ENCODE data around the gene ALDH9A1.
"Not testable (repeated sequence)": the region's sequence is repeated elsewhere in the genome, so short reads cannot be mapped to it uniquely, and the experiment has no call there.

ALDH9A1 gene

DNA sequence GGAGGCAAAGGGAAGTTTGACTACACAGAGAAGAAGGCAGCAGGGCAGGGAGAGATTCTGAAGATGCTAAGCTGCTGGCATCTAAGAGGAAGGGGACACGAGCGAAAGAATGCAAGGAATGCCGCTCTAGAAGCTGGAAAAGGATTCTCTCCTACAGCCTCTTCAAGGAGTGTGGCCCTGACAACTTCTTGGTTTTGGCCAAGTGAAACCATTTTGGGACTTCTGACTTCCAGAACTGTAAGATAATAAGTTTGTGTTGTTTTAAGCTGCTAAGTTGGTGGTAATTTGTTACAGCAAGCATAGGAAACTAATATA lies 38.8 kb downstream of the ALDH9A1 start:
- ChIA-PET POLR2A (no interaction called here), CTCF (no interaction called here)
- no peak for DNase-seq (ENCODE audit: extremely low spot score)
- TF ChIP-seq CTBP1 (IDR thresholded peaks at IDR 0.05; ENCODE audit: borderline replicate concordance) = no peak
- no peak for TF ChIP-seq L3MBTL2 (conservative IDR thresholded peaks at IDR 0.05)
- no peak for TF ChIP-seq FOXM1 (IDR thresholded peaks at IDR 0.05; ENCODE audit: borderline replicate concordance)
- TF ChIP-seq ARNT (IDR thresholded peaks at IDR 0.05) = no peak
- no peak for TF ChIP-seq LEF1 (IDR thresholded peaks at IDR 0.05; ENCODE audit: borderline replicate concordance)
- no peak for TF ChIP-seq SP1 (IDR thresholded peaks at IDR 0.05)
- no peak for TF ChIP-seq ZNF384 (IDR thresholded peaks at IDR 0.05)
- no peak for TF ChIP-seq ELF4 (IDR thresholded peaks at IDR 0.05)
- TF ChIP-seq BHLHE40 (IDR thresholded peaks at IDR 0.05; ENCODE audit: borderline replicate concordance) = no peak
- TF ChIP-seq NFRKB (IDR thresholded peaks at IDR 0.05) = no peak
- TF ChIP-seq SUZ12 (IDR thresholded peaks at IDR 0.05) = no peak
- TF ChIP-seq TARDBP (IDR thresholded peaks at IDR 0.05) = no peak

DNA sequence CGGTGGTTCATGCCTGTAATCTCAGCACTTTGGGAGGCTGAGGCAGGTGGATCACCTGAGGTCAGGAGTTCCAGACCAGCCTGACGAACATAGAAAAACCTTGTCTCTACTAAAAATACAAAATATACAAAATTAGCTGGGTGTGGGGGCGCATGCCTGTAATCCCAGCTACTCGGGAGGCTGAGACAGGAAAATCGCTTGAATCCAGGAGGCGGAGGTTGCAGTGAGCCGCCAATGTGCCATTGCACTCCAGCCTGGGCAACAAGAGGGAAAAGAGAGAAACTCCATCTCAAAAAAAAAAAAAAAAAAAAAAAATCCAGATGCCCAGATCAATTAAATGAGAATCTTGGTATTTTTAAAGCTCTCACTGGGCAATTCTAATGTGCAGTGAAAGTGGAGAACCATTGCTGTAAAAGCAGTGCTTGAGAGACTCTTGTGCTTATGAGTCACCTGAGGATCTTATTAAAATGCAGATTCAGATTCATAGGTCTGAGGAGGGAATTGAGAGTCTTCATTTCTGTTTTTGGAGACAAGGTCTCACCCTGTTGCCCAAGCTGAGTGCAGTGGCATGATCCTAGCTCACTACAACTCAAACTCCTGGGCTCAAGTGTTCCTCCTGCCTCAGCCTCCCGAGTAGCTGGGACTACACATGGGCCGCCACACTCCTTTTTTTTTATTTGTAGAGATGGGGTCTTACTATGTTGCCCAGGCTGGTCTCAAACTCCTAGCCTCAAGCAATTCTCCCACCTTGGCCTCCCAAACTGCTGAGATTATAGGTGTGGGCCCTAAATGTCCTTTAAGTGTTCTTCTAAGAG lies 39.4 kb downstream of the ALDH9A1 start:
- CTCF ChIA-PET; DNase-seq (ENCODE audit: extremely low spot score); POLR2A ChIA-PET: not testable (repeated sequence)

DNA sequence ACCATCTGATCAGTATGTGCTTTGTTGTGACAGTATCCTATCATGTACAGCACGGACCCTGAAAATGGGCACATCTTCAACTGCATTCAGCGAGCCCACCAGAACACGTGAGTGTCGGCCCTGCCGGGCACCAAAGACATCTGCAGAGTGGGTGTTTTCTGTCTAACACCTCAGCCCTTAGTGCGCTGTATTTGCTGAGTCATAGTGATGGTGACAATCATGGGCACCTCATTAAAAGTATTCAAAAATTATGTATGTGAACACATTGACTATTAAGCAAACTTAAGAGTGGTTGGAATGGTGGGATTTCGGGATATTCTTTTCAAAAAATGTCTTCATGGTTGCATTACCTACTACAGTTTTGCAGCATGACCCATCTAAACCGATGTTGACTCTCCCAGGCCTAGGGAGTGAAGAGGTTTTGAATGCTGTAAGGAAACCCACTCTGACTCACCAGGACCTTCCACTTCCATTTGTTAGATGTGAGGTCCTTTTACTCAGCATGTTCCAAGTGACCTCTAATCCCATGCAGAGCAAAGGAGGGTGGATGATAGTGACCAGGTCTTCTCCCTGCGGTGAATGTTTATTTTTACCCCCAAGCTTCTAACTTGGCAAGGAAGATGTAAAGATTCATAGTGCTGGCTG lies 47.3 kb downstream of the ALDH9A1 start:
- no peak for DNase-seq (ENCODE audit: extremely low spot score)
- TF ChIP-seq HDGF (IDR thresholded peaks at IDR 0.05; ENCODE audit: borderline replicate concordance) (no peak), SUZ12 (IDR thresholded peaks at IDR 0.05) (no peak), CTBP1 (IDR thresholded peaks at IDR 0.05; ENCODE audit: borderline replicate concordance) (no peak), ARNT (IDR thresholded peaks at IDR 0.05) (no peak), FOXA1 (IDR thresholded peaks at IDR 0.05) (no peak), BHLHE40 (IDR thresholded peaks at IDR 0.05; ENCODE audit: borderline replicate concordance) (no peak), FOXK2 (IDR thresholded peaks at IDR 0.05) (no peak), SP1 (IDR thresholded peaks at IDR 0.05) (no peak), TARDBP (IDR thresholded peaks at IDR 0.05) (no peak), ELF4 (IDR thresholded peaks at IDR 0.05) (no peak), L3MBTL2 (conservative IDR thresholded peaks at IDR 0.05) (no peak), FOXM1 (IDR thresholded peaks at IDR 0.05; ENCODE audit: borderline replicate concordance) (no peak), LEF1 (IDR thresholded peaks at IDR 0.05; ENCODE audit: borderline replicate concordance) (no peak)
- TF ChIP-seq, protein P1, sequence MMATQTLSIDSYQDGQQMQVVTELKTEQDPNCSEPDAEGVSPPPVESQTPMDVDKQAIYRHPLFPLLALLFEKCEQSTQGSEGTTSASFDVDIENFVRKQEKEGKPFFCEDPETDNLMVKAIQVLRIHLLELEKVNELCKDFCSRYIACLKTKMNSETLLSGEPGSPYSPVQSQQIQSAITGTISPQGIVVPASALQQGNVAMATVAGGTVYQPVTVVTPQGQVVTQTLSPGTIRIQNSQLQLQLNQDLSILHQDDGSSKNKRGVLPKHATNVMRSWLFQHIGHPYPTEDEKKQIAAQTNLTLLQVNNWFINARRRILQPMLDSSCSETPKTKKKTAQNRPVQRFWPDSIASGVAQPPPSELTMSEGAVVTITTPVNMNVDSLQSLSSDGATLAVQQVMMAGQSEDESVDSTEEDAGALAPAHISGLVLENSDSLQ (IDR thresholded peaks at IDR 0.05) = no peak
- CTCF ChIA-PET = no interaction called here
- POLR2A ChIA-PET = no interaction called here

DNA sequence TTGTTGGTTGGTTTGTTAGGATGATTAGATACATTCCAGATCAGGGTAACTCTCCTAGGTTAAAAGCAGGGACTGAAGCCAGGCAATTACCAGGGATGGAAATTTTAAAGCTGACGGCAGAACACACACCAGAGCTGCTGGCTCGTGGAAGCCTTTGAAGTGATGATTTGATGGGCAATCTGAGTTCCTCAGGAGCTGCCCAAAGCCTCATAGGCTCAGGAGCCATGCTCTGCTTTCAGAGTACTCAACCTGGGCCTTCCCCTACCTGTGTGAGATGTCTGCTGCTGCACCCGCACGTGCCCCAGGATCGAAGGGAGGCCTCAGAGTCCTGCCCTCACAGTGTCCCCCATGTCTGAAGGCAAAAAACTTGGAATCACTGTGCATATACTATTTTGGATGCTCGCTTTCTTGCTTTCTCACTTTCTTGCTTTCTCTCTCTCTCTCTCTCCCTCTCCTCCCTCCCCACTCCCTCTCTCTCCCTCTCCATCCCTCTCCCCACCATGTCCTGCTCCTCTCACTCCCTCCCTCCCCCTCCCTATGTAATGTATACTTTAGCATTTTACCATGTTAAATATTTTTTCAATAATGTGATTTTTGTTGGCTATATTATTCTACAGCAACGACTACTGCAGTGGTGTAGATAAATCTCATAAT lies 49.3 kb downstream of the ALDH9A1 start:
- ChIA-PET CTCF (no interaction called here), POLR2A (no interaction called here)
- TF ChIP-seq FOXK2 (IDR thresholded peaks at IDR 0.05) (no peak), BHLHE40 (IDR thresholded peaks at IDR 0.05; ENCODE audit: borderline replicate concordance) (no peak), NFRKB (IDR thresholded peaks at IDR 0.05) (no peak)
- TF ChIP-seq, protein P1 (IDR thresholded peaks at IDR 0.05) = no peak

DNA sequence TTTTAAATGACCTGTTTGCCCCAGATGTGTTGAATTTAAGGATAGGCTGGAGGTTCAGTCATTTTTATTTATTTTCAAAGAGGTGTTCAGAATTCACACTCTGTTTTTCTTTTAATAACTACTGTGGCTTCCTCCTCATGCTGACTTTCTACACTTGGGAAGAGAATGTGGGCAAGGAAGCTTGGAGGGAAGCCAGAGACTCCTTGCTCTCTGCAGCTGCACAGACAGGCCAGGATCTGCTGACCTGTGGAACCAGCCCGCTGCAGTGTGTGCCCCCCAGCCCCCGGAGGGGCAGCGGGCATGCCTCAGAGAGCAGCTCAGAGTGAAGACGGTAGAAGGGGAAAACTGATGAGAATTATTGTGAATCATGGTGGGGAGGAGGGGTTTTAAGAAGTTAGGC lies 50.4 kb downstream of the ALDH9A1 start:
- ChIA-PET POLR2A (no interaction called here), CTCF (interaction anchor here (0.7 kb wide), 1 partner anchor 795 kb away, joined by 4 read pairs; no protein-coding TSS in a partner anchor)
- TF ChIP-seq SP1 (IDR thresholded peaks at IDR 0.05) = no peak
- DNase-seq (ENCODE audit: extremely low spot score) = no peak

More for the DNA sequence above, 49.3 kb downstream of the ALDH9A1 start:
- no peak for DNase-seq (ENCODE audit: extremely low spot score)

DNA sequence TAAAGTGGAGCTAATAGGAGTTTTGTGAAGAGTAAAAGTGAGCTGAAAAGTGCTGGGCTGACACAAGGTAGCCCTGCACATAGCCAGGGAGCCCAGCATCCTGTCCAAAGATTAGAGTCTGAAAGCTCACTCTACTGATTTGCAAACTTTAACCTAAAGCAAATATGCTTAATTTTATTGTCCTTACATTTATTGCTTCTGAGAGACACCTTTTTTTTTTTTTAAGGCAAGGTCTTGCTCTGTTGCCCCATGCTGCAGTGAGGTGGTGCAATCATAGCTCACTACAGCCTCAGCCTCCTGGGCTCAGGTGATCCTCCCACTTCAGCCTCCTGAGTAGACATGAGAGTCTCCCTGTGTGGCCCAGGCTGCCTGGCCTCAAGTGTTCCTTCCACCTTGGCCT lies 50.8 kb downstream of the ALDH9A1 start:
- no peak for DNase-seq (ENCODE audit: extremely low spot score)
- ChIA-PET POLR2A (no interaction called here), CTCF (interaction anchor here (0.7 kb wide), 2 partner anchors 13 to 794 kb away, joined by 4 to 5 read pairs; no protein-coding TSS in a partner anchor)
- TF ChIP-seq ARNT (IDR thresholded peaks at IDR 0.05) = no peak
- no peak for TF ChIP-seq CTBP1 (IDR thresholded peaks at IDR 0.05; ENCODE audit: borderline replicate concordance)
- TF ChIP-seq L3MBTL2 (conservative IDR thresholded peaks at IDR 0.05) = no peak
- no peak for TF ChIP-seq SP1 (IDR thresholded peaks at IDR 0.05)
- no peak for TF ChIP-seq SUZ12 (IDR thresholded peaks at IDR 0.05)
- TF ChIP-seq HDGF (IDR thresholded peaks at IDR 0.05; ENCODE audit: borderline replicate concordance) = no peak
- TF ChIP-seq ELF4 (IDR thresholded peaks at IDR 0.05) = no peak
- no peak for TF ChIP-seq NFRKB (IDR thresholded peaks at IDR 0.05)
- no peak for TF ChIP-seq FOXA1 (IDR thresholded peaks at IDR 0.05)
- no peak for TF ChIP-seq BHLHE40 (IDR thresholded peaks at IDR 0.05; ENCODE audit: borderline replicate concordance)
- TF ChIP-seq, protein P1 (IDR thresholded peaks at IDR 0.05) = no peak
- no peak for TF ChIP-seq ZNF384 (IDR thresholded peaks at IDR 0.05)
- TF ChIP-seq LEF1 (IDR thresholded peaks at IDR 0.05; ENCODE audit: borderline replicate concordance) = no peak
- TF ChIP-seq FOXM1 (IDR thresholded peaks at IDR 0.05; ENCODE audit: borderline replicate concordance) = no peak
- TF ChIP-seq TARDBP (IDR thresholded peaks at IDR 0.05) = no peak
- no peak for TF ChIP-seq FOXK2 (IDR thresholded peaks at IDR 0.05)

All from HEK293T (cell line).